CD4-positive, CD25-positive, alpha-beta regulatory T cell (primary cell): ENCODE data around the gene FOXQ1. TPM values are rescaled to one million over a fixed set of nuclear protein-coding genes. Genes with fewer than 3 reads are reported as not detected.

Source experiments
- ATAC-seq, 2 donors: fragments of 150-1000 bp; cut with Tn5 transposase; one replicate each; pipeline ENCODE4 v1.10.0; 2021; ENCODE audit warnings: low read depth in 2 of 2, moderate number of reproducible peaks in 2 of 2, moderate library complexity in 1 of 2
- DNase-seq, 3 donors: peaks; one replicate each; pipeline versions ENCODE4 v3.0.0 to v3.0.0-alpha.2; 2012 to 2022; ENCODE audit warnings: mixed read lengths in 1 of 3
- H3K27ac ChIP-seq: one replicate; pipeline ENCODE4 v1.7.0; 2013; ENCODE audit warnings: mild to moderate bottlenecking, low read length; ENCODE audit not compliant: insufficient read depth, poor library complexity, severe bottlenecking
- H3K27me3 ChIP-seq: one replicate; pipeline ENCODE4 v1.7.0; 2013; ENCODE audit warnings: low read length; ENCODE audit not compliant: control insufficient read depth, insufficient read depth
- H3K36me3 ChIP-seq: one replicate; pipeline ENCODE4 v1.7.0; 2013; ENCODE audit warnings: mild to moderate bottlenecking, low read length, moderate library complexity; ENCODE audit not compliant: control insufficient read depth, insufficient read depth
- H3K4me1 ChIP-seq: 2 replicates; pipeline ENCODE4 v1.7.0; 2013; ENCODE audit warnings: mild to moderate bottlenecking, low read length; ENCODE audit not compliant: insufficient read depth, control insufficient read depth, poor library complexity, severe bottlenecking
- H3K4me3 ChIP-seq: one replicate; pipeline ENCODE4 v1.7.0; 2013; ENCODE audit warnings: low read depth, mild to moderate bottlenecking, low read length, moderate library complexity
- H3K9me3 ChIP-seq, 2 experiments: 1 replicate in 1 of 2; 2 replicates in 1 of 2; pipeline ENCODE4 v1.7.0; 2013; ENCODE audit warnings: low read length in 2 of 2, mild to moderate bottlenecking in 1 of 2, moderate library complexity in 1 of 2; ENCODE audit not compliant: control insufficient read depth in 2 of 2
- H3K27ac Mint-ChIP-seq, 3 donors: one replicate each; pipeline ENCODE4 v1.8.0; 2020 to 2022; ENCODE audit warnings: mild to moderate bottlenecking in 3 of 3, mixed read lengths in 3 of 3, moderate library complexity in 2 of 3
- H3K27me3 Mint-ChIP-seq: one replicate; pipeline ENCODE4 v1.8.0; 2022; ENCODE audit warnings: mild to moderate bottlenecking, mixed read lengths
- H3K36me3 Mint-ChIP-seq: one replicate; pipeline ENCODE4 v1.8.0; 2020; ENCODE audit warnings: mixed read lengths
- H3K4me1 Mint-ChIP-seq, 4 donors: one replicate each; pipeline ENCODE4 v1.8.0; 2020 to 2022; ENCODE audit warnings: mixed read lengths in 4 of 4, mild to moderate bottlenecking in 1 of 4
- H3K4me3 Mint-ChIP-seq, 4 donors: one replicate each; pipeline ENCODE4 v1.8.0; 2020 to 2022; ENCODE audit warnings: mild to moderate bottlenecking in 4 of 4, mixed read lengths in 4 of 4, moderate library complexity in 3 of 4
- H3K9me3 Mint-ChIP-seq, 7 donors: one replicate each; pipeline ENCODE4 v1.8.0; 2020 to 2022; ENCODE audit warnings: mixed read lengths in 7 of 7, mild to moderate bottlenecking in 3 of 7, moderate library complexity in 2 of 7
- polyA plus RNA-seq, 4 donors: library from polyadenylated mRNA; unstranded; fragments of 300-500 nt; fragmentation: Illumina TruSeq; gene quantifications; one replicate each; pipeline ENCODE4 v1.2.3, GENCODE V29; 2021
- total RNA-seq: library from RNA; stranded (reverse); gene quantifications from one replicate; pipeline ENCODE4 v1.2.3, GENCODE V29; 2022

FOXQ1 gene
- total and polyA plus RNA-seq, 5 donors from 2014 or later, result not detected

GRCh38 chr6:1283501-1283900 is 28.4 kb upstream of the FOXQ1 start:
- Mint-ChIP-seq H3K27me3 (peaks cover 26% of the 10 kb centered on the region), H3K27ac (no peak overlapping the region), H3K9me3 (no peaks in the 10 kb centered on the region), H3K36me3 (no peaks in the 10 kb centered on the region), H3K4me3 (peak overlapping the region in 1 of 4 donors; percentile 70), H3K4me1 (no peaks in the 10 kb centered on the region)
- H3K36me3 ChIP-seq, result no peaks in the 10 kb centered on the region
- no peak overlapping the region for H3K27ac ChIP-seq
- no peaks in the 10 kb centered on the region for H3K4me1 ChIP-seq
- H3K27me3 ChIP-seq, result no peaks in the 10 kb centered on the region
- no peak overlapping the region for H3K4me3 ChIP-seq
- no peak for DNase-seq
- ATAC-seq, result no peak
- no peaks in the 10 kb centered on the region for H3K9me3 ChIP-seq

- Mint-ChIP-seq H3K27ac (no peak overlapping the region), H3K27me3 (peaks cover 18% of the 10 kb centered on the region), H3K36me3 (no peaks in the 10 kb centered on the region), H3K4me3 (no peak overlapping the region), H3K9me3 (no peaks in the 10 kb centered on the region), H3K4me1 (no peaks in the 10 kb centered on the region)
- no peaks in the 10 kb centered on the region for H3K9me3 ChIP-seq
- DNase-seq, result no peak
- no peaks in the 10 kb centered on the region for H3K27me3 ChIP-seq
- no peak for ATAC-seq
- H3K4me1 ChIP-seq, result no peaks in the 10 kb centered on the region
- H3K36me3 ChIP-seq, result no peaks in the 10 kb centered on the region
- H3K4me3 ChIP-seq, result no peak overlapping the region
- H3K27ac ChIP-seq, result no peak overlapping the region
These were observed 26.3 kb upstream of the FOXQ1 start for GRCh38 chr6:1285556-1285955.

GRCh38 chr6:1285956-1286355 is 25.9 kb upstream of the FOXQ1 start:
- H3K4me3 ChIP-seq, result no peak overlapping the region
- no peak for ATAC-seq
- H3K9me3 Mint-ChIP-seq, result no peaks in the 10 kb centered on the region
- no peaks in the 10 kb centered on the region for H3K4me1 ChIP-seq
- H3K27ac ChIP-seq, result no peak overlapping the region
- H3K27ac Mint-ChIP-seq, result no peak overlapping the region
- no peaks in the 10 kb centered on the region for H3K36me3 Mint-ChIP-seq
- no peak overlapping the region for H3K4me3 Mint-ChIP-seq
- H3K36me3 ChIP-seq, result no peaks in the 10 kb centered on the region
- no peak for DNase-seq
- no peaks in the 10 kb centered on the region for H3K4me1 Mint-ChIP-seq
- no peaks in the 10 kb centered on the region for H3K27me3 ChIP-seq
- peaks cover 14% of the 10 kb centered on the region for H3K27me3 Mint-ChIP-seq
- H3K9me3 ChIP-seq, result no peaks in the 10 kb centered on the region

- no peak overlapping the region for H3K27ac ChIP-seq
- no peaks in the 10 kb centered on the region for H3K27me3 ChIP-seq
- no peaks in the 10 kb centered on the region for H3K36me3 ChIP-seq
- ATAC-seq, result no peak
- Mint-ChIP-seq H3K9me3 (no peaks in the 10 kb centered on the region), H3K4me1 (no peaks in the 10 kb centered on the region), H3K27ac (no peak overlapping the region), H3K36me3 (no peaks in the 10 kb centered on the region), H3K4me3 (no peak overlapping the region), H3K27me3 (peaks cover 12% of the 10 kb centered on the region)
- H3K9me3 ChIP-seq, result no peaks in the 10 kb centered on the region
- H3K4me1 ChIP-seq, result no peaks in the 10 kb centered on the region
- H3K4me3 ChIP-seq, result no peak overlapping the region
- no peak for DNase-seq
These were observed 24.8 kb upstream of the FOXQ1 start for GRCh38 chr6:1287103-1287591.

- Histone ChIP-seq H3K27ac (no peak overlapping the region), H3K27me3 (peaks cover 2% of the 10 kb centered on the region), H3K9me3 (no peaks in the 10 kb centered on the region), H3K4me1 (no peaks in the 10 kb centered on the region), H3K36me3 (no peaks in the 10 kb centered on the region), H3K4me3 (no peak overlapping the region)
- no peaks in the 10 kb centered on the region for H3K4me1 Mint-ChIP-seq
- ATAC-seq (no peak), DNase-seq (no peak)
- no peak overlapping the region for H3K4me3 Mint-ChIP-seq
- H3K27ac Mint-ChIP-seq, result no peak overlapping the region
- H3K36me3 Mint-ChIP-seq, result no peaks in the 10 kb centered on the region
- peaks cover 6% of the 10 kb centered on the region for H3K27me3 Mint-ChIP-seq
- peaks cover 0 to 3% (median 0%) of the 10 kb centered on the region in 7 donors for H3K9me3 Mint-ChIP-seq
These were observed 21.8 kb upstream of the FOXQ1 start for GRCh38 chr6:1290086-1290485.

GRCh38 chr6:1290805-1291204 is 21.1 kb upstream of the FOXQ1 start:
- no peak overlapping the region for H3K27ac Mint-ChIP-seq
- no peak overlapping the region for H3K27ac ChIP-seq
- ATAC-seq, result no peak

GRCh38 chr6:1291381-1291780 is 20.5 kb upstream of the FOXQ1 start:
- no peaks in the 10 kb centered on the region for H3K4me1 Mint-ChIP-seq
- Histone ChIP-seq H3K4me1 (no peaks in the 10 kb centered on the region), H3K27ac (no peak overlapping the region), H3K4me3 (no peak overlapping the region), H3K36me3 (no peaks in the 10 kb centered on the region), H3K27me3 (peaks cover 2% of the 10 kb centered on the region), H3K9me3 (no peaks in the 10 kb centered on the region)
- no peak for DNase-seq
- no peak overlapping the region for H3K4me3 Mint-ChIP-seq
- ATAC-seq, result no peak
- peaks cover 0 to 3% (median 0%) of the 10 kb centered on the region in 7 donors for H3K9me3 Mint-ChIP-seq
- no peaks in the 10 kb centered on the region for H3K27me3 Mint-ChIP-seq
- H3K36me3 Mint-ChIP-seq, result no peaks in the 10 kb centered on the region
- H3K27ac Mint-ChIP-seq, result no peak overlapping the region

More at GRCh38 chr6:1290805-1291204, 21.1 kb upstream of the FOXQ1 start:
- H3K27me3 Mint-ChIP-seq, result no peaks in the 10 kb centered on the region
- Histone ChIP-seq H3K4me1 (no peaks in the 10 kb centered on the region), H3K4me3 (no peak overlapping the region), H3K27me3 (peaks cover 2% of the 10 kb centered on the region), H3K9me3 (no peaks in the 10 kb centered on the region), H3K36me3 (no peaks in the 10 kb centered on the region)
- no peaks in the 10 kb centered on the region for H3K36me3 Mint-ChIP-seq
- no peak overlapping the region for H3K4me3 Mint-ChIP-seq
- H3K9me3 Mint-ChIP-seq, result peaks cover 0 to 3% (median 0%) of the 10 kb centered on the region in 7 donors
- no peak for DNase-seq
- H3K4me1 Mint-ChIP-seq, result no peaks in the 10 kb centered on the region

- H3K36me3 Mint-ChIP-seq, result no peaks in the 10 kb centered on the region
- Histone ChIP-seq H3K4me3 (no peak overlapping the region), H3K4me1 (no peaks in the 10 kb centered on the region), H3K27me3 (peaks cover 5% of the 10 kb centered on the region), H3K36me3 (no peaks in the 10 kb centered on the region), H3K27ac (no peak overlapping the region), H3K9me3 (no peaks in the 10 kb centered on the region)
- H3K27me3 Mint-ChIP-seq, result peaks cover 10% of the 10 kb centered on the region
- no peak for DNase-seq
- peaks cover 0 to 3% (median 0%) of the 10 kb centered on the region in 7 donors for H3K9me3 Mint-ChIP-seq
- no peak overlapping the region for H3K27ac Mint-ChIP-seq
- no peaks in the 10 kb centered on the region for H3K4me1 Mint-ChIP-seq
- H3K4me3 Mint-ChIP-seq, result no peak overlapping the region
- ATAC-seq, result no peak
These were observed 16.5 kb upstream of the FOXQ1 start for GRCh38 chr6:1295420-1295819.
